ENCODE data around the gene AXDND1.

The AXDND1 gene

GRCh38 chr1:179587336-179587735 lies 221.6 kb downstream of the AXDND1 start:
- DNase-seq = no peak

DNA sequence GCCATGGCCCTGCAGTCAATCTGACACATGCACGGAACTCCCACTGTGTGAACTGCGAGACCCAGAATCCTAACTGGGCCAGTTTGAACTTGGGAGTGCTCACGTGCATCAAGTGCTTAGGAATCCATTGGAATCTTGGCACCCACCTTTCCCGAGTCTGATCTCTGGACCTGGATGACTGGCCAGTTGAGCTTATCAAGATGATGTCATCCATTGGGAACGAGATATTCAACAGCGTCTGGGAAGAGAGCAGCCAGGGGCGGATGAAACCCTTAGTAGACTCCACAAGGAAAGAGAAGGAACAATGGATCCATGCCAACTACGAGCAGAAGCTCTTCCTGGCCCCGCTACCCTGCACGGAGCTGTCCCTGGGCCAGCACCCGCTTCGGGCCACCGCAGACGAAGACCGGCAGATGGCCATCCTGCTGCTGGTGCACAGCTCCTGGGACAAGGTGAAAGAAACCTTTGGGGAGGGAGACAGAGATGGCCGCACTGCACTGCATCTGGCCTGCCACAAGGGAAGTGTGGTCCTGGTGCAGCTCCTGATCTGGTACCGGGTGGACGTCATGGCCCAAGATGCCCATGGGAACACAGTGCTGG lies 222.8 kb downstream of the AXDND1 start:
- no peak for DNase-seq

GRCh38 chr1:179589509-179589908 lies 223.7 kb downstream of the AXDND1 start:
- DNase-seq = no peak

DNA sequence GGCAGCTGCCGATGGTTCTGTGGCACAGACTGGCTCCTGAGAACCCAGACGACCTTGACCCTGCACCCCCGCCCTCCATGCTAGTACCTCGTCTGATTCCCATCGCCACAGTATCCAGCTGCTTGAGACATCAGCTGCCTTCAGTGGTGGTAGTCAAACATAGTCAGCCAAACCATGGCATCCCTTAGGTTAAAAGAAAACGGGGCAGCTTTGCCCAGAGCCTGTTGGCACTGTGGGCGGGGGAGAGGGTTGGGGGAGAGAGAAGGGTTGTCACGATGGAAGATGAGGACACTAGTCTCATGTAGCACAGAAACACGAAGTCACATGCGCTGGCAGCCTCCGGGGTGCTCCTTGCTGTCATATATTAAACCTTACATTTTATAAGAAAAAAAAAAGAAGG lies 224.9 kb downstream of the AXDND1 start:
- DNase-seq = no peak

DNA sequence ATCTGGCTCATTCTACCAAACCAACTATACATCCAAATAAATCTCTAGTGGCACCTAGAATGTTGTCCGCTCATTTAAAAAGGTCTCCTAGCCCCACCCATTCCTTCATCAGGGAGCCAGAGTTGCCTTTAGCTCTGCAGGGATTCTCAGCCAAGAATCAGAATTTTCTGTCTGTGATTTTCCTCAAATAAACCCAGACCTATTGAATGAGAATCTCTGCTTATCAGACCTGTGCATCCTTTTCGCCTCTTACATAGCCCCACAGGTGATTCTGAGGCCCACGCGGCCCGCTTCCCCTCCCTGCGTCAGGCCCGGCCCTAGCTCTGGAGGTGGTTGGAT lies 225.5 kb downstream of the AXDND1 start:
- no peak for DNase-seq

- DNase-seq = no peak
Measured at GRCh38 chr1:179591592-179592580, 226.1 kb downstream of the AXDND1 start, which contains the start of gene TDRD5. TSS of gene TDRD5 (plus strand) at chr1:179591832. CDS start at chr1:179592616, 784 bp downstream.

- DNase-seq = no peak
Measured at GRCh38 chr1:179598631-179599030, 232.9 kb downstream of the AXDND1 start.

DNA sequence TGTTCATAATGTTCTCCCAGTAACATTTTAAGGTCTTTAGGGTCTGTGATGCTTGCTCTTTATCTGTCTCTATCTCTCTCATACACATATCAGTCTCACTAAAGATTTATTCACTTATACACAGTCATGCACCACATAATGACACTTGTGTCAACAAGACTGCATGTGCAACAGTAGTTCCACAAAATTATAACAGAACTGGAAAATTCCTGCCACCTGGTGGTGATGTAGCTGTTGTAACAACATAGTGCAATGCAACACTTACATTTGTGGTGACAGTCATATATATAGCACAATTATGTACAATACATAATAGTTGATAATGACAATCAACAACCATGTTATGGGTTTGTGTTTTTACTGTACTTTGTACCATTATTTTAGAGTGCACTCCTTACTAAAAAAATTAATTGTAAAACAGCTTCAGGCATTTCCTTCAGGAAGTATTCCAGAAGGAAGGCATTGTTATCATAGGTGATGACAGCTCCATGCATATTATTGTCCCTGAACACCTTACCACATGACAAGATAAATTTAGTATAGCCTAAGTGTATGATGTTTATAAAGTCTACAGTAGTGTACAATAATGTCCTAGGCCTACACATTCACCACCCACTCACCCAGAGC lies 234.0 kb downstream of the AXDND1 start:
- peak; percentile 10 for DNase-seq

- DNase-seq = no peak
Measured at GRCh38 chr1:179601093-179601492, 235.3 kb downstream of the AXDND1 start.

Data from SIG-M5 (cell line).